ENCODE data around the gene NAPB. TPM values are rescaled to one million over a fixed set of nuclear protein-coding genes. Genes with fewer than 3 reads are reported as not detected.

Gene NAPB
- total RNA-seq, 1 experiment from 2014 or later: 10.1 TPM

GRCh38 chr20:23455639-23456038 is 34.4 kb upstream of the NAPB start:
- intact Hi-C loops (cut with micrococcal nuclease; ENCODE audit: unreplicated experiment): no loop called here
- Mint-ChIP-seq H3K36me3 (ENCODE audit: insufficient read depth, unreplicated experiment) (no peaks in the 10 kb centered on the region), H3K27ac (ENCODE audit: unreplicated experiment) (no peak overlapping the region), H3K4me1 (ENCODE audit: low read depth, unreplicated experiment) (no peaks in the 10 kb centered on the region), H3K9me3 (ENCODE audit: unreplicated experiment) (no peaks in the 10 kb centered on the region), H3K4me3 (ENCODE audit: unreplicated experiment) (no peak overlapping the region), H3K27me3 (ENCODE audit: insufficient read depth, unreplicated experiment) (peaks cover 19% of the 10 kb centered on the region)
- POLR2A ChIA-PET: no interaction called here
- no TSS peak for BruUV-seq (replicated peaks)
- CTCF ChIA-PET: no interaction called here
- TF ChIP-seq CTCF (IDR thresholded peaks at IDR 0.05; ENCODE audit: insufficient read depth in 1 of 2, low read depth in 1 of 2, low read length in 1 of 2, severe bottlenecking in 1 of 2, unreplicated experiment in 1 of 2): no peak
- Histone ChIP-seq H3K4me3 (ENCODE audit: low read depth, low read length) (no peak overlapping the region), H3K27me3 (replicated peaks; ENCODE audit: control insufficient read depth, insufficient read depth, low read length) (no peaks in the 10 kb centered on the region), H3K36me3 (ENCODE audit: control insufficient read depth, insufficient read depth, low read length) (no peaks in the 10 kb centered on the region), H3K4me1 (no peaks in the 10 kb centered on the region), H3K9me3 (no peaks in the 10 kb centered on the region)
- no peak for DNase-seq

GRCh38 chr20:23454816-23455215 is 33.5 kb upstream of the NAPB start:
- no TSS peak for BruUV-seq (replicated peaks)
- Histone ChIP-seq H3K4me1 (no peaks in the 10 kb centered on the region), H3K4me3 (ENCODE audit: low read depth, low read length) (no peak overlapping the region), H3K36me3 (ENCODE audit: control insufficient read depth, insufficient read depth, low read length) (no peaks in the 10 kb centered on the region), H3K27me3 (replicated peaks; ENCODE audit: control insufficient read depth, insufficient read depth, low read length) (no peaks in the 10 kb centered on the region), H3K9me3 (no peaks in the 10 kb centered on the region)
- intact Hi-C loops (cut with micrococcal nuclease; ENCODE audit: unreplicated experiment): no loop called here
- ChIA-PET CTCF (no interaction called here), POLR2A (no interaction called here)
- TF ChIP-seq CTCF (IDR thresholded peaks at IDR 0.05; ENCODE audit: insufficient read depth in 1 of 2, low read depth in 1 of 2, low read length in 1 of 2, severe bottlenecking in 1 of 2, unreplicated experiment in 1 of 2): no peak
- DNase-seq: no peak
- no peaks in the 10 kb centered on the region for H3K9me3 Mint-ChIP-seq (ENCODE audit: unreplicated experiment)
- no peaks in the 10 kb centered on the region for H3K36me3 Mint-ChIP-seq (ENCODE audit: insufficient read depth, unreplicated experiment)
- no peaks in the 10 kb centered on the region for H3K4me1 Mint-ChIP-seq (ENCODE audit: low read depth, unreplicated experiment)
- H3K27me3 Mint-ChIP-seq (ENCODE audit: insufficient read depth, unreplicated experiment): peaks cover 18% of the 10 kb centered on the region
- no peak overlapping the region for H3K4me3 Mint-ChIP-seq (ENCODE audit: unreplicated experiment)
- no peak overlapping the region for H3K27ac Mint-ChIP-seq (ENCODE audit: unreplicated experiment)

GRCh38 chr20:23453549-23454543 is 32.6 kb upstream of the NAPB start:
- Histone ChIP-seq H3K9me3 (no peaks in the 10 kb centered on the region), H3K4me3 (ENCODE audit: low read depth, low read length) (no peak overlapping the region), H3K36me3 (ENCODE audit: control insufficient read depth, insufficient read depth, low read length) (no peaks in the 10 kb centered on the region), H3K4me1 (no peaks in the 10 kb centered on the region), H3K27me3 (replicated peaks; ENCODE audit: control insufficient read depth, insufficient read depth, low read length) (no peaks in the 10 kb centered on the region)
- POLR2A ChIA-PET: no interaction called here
- CTCF ChIA-PET: no interaction called here
- no peak overlapping the region for H3K4me3 Mint-ChIP-seq (ENCODE audit: unreplicated experiment)
- no TSS peak for BruUV-seq (replicated peaks)
- peaks cover 14% of the 10 kb centered on the region for H3K27me3 Mint-ChIP-seq (ENCODE audit: insufficient read depth, unreplicated experiment)
- no peak for TF ChIP-seq CTCF (IDR thresholded peaks at IDR 0.05; ENCODE audit: insufficient read depth in 1 of 2, low read depth in 1 of 2, low read length in 1 of 2, severe bottlenecking in 1 of 2, unreplicated experiment in 1 of 2)
- no peaks in the 10 kb centered on the region for H3K9me3 Mint-ChIP-seq (ENCODE audit: unreplicated experiment)
- H3K36me3 Mint-ChIP-seq (ENCODE audit: insufficient read depth, unreplicated experiment): no peaks in the 10 kb centered on the region
- intact Hi-C loops (cut with micrococcal nuclease; ENCODE audit: unreplicated experiment): no loop called here
- H3K27ac Mint-ChIP-seq (ENCODE audit: unreplicated experiment): no peak overlapping the region
- DNase-seq: no peak
- no peaks in the 10 kb centered on the region for H3K4me1 Mint-ChIP-seq (ENCODE audit: low read depth, unreplicated experiment)
